IMR-90 (cell line): ENCODE measurements around the gene NEXN. TPM values are rescaled to one million over a fixed set of nuclear protein-coding genes. Genes with fewer than 3 reads are reported as not detected.

Experiments used
- ATAC-seq: fragments of 200-7000 bp; cut with Tn5 transposase; 2 replicates; pipeline ENCODE4 v1.9.1; 2020; ENCODE audit warnings: low read depth, mild to moderate bottlenecking, moderate library complexity
- BruUV-seq: library from RNA; stranded (reverse); fragments of 400-500 nt; replicated peaks from 2 replicates; lab custom pipeline; 2021; lab: Mats Ljungman, UMichigan
- CTCF ChIA-PET: fragments of 300-600 bp; formaldehyde crosslinking; extraction: SDS; loops from one replicate; lab custom pipeline; 2021; ENCODE audit warnings: antibody characterized with exemption; lab: Yijun Ruan, JAX
- POLR2A ChIA-PET: fragments of 300-600 bp; sonication (Branson Sonifier 250); formaldehyde crosslinking; loops from one replicate; lab custom pipeline; 2022; ENCODE audit warnings: antibody characterized with exemption; ENCODE audit not compliant: unreplicated experiment; lab: Charles Lee
- DNase-seq: peaks from one replicate; pipeline ENCODE4 v3.0.0; 2013
- H2AFZ ChIP-seq: replicated peaks from 2 replicates; pipeline ENCODE3; 2013; ENCODE audit warnings: low read length, mild to moderate bottlenecking; ENCODE audit not compliant: poor library complexity
- H2AK5ac ChIP-seq: 2 replicates; pipeline ENCODE4 v1.6.1; 2013; ENCODE audit warnings: low read depth, low read length, inconsistent platforms
- H2AK9ac ChIP-seq: replicated peaks from 2 replicates; pipeline ENCODE3; 2013; ENCODE audit warnings: mild to moderate bottlenecking, low read depth, low read length, moderate library complexity; ENCODE audit not compliant: poor library complexity
- H2BK120ac ChIP-seq: 2 replicates; pipeline ENCODE4 v1.6.1; 2013; ENCODE audit warnings: low read depth, low read length, inconsistent platforms
- H2BK15ac ChIP-seq: 3 replicates; pipeline ENCODE4 v1.6.1; 2013; ENCODE audit warnings: low read depth, low read length, inconsistent platforms
- H2BK20ac ChIP-seq: 2 replicates; pipeline ENCODE4 v1.6.1; 2013; ENCODE audit warnings: low read depth, mild to moderate bottlenecking, inconsistent platforms, low read length, moderate library complexity
- H2BK5ac ChIP-seq: 2 replicates; pipeline ENCODE4 v1.6.1; 2013; ENCODE audit warnings: mild to moderate bottlenecking, low read depth, low read length, inconsistent platforms; ENCODE audit not compliant: poor library complexity, severe bottlenecking
- H3K14ac ChIP-seq: replicated peaks from 2 replicates; pipeline ENCODE4 v1.6.1; 2013; ENCODE audit warnings: low read depth, low read length, inconsistent platforms
- H3K18ac ChIP-seq: 2 replicates; pipeline ENCODE4 v1.6.1; 2013; ENCODE audit warnings: low read depth, low read length, control low read depth
- H3K23ac ChIP-seq: 2 replicates; pipeline ENCODE4 v1.6.1; 2013; ENCODE audit warnings: low read depth, low read length, inconsistent platforms
- H3K27ac ChIP-seq: 2 replicates; pipeline ENCODE4 v1.5.1; 2013; ENCODE audit warnings: mild to moderate bottlenecking, control low read depth, low read length; ENCODE audit not compliant: insufficient read depth
- H3K27me3 ChIP-seq: 2 replicates; pipeline ENCODE4 v1.6.1; 2013; ENCODE audit warnings: low read length; ENCODE audit not compliant: control insufficient read depth, insufficient read depth
- H3K36me3 ChIP-seq: 2 replicates; pipeline ENCODE4 v1.6.1; 2013; ENCODE audit warnings: low read length, mixed read lengths; ENCODE audit not compliant: control insufficient read depth, insufficient read depth
- H3K4ac ChIP-seq: 2 replicates; pipeline ENCODE4 v1.6.1; 2013; ENCODE audit warnings: low read depth, low read length, inconsistent platforms
- H3K4me1 ChIP-seq: 2 replicates; pipeline ENCODE4 v1.6.1; 2013; ENCODE audit warnings: low read length, mixed read lengths; ENCODE audit not compliant: control insufficient read depth, insufficient read depth
- H3K4me2 ChIP-seq: 2 replicates; pipeline ENCODE4 v1.6.1; 2013; ENCODE audit warnings: low read depth, mild to moderate bottlenecking, control low read depth, low read length, moderate library complexity
- H3K4me3 ChIP-seq: 2 replicates; pipeline ENCODE4 v1.5.1; 2013; ENCODE audit warnings: low read depth, mild to moderate bottlenecking, control low read depth, low read length, moderate library complexity; ENCODE audit not compliant: insufficient read depth
- H3K56ac ChIP-seq: 2 replicates; pipeline ENCODE4 v1.6.1; 2013; ENCODE audit warnings: low read length, inconsistent platforms; ENCODE audit not compliant: insufficient read depth; ENCODE audit errors: extremely low read depth
- H3K79me1 ChIP-seq, 2 experiments: 2 replicates each; pipeline ENCODE4 v1.6.1; 2013; ENCODE audit warnings: low read length in 2 of 2, inconsistent platforms in 1 of 2, low read depth in 1 of 2
- H3K9ac ChIP-seq: 2 replicates; pipeline ENCODE4 v1.6.1; 2013; ENCODE audit warnings: low read depth, low read length, control low read depth
- H3K9me1 ChIP-seq: 2 replicates; pipeline ENCODE4 v1.6.1; 2013; ENCODE audit warnings: low read length, inconsistent platforms; ENCODE audit not compliant: insufficient read depth
- H3K9me3 ChIP-seq: 2 replicates; pipeline ENCODE4 v1.6.1; 2013; ENCODE audit warnings: low read length; ENCODE audit not compliant: control insufficient read depth, insufficient read depth
- H4K20me1 ChIP-seq: 2 replicates; pipeline ENCODE4 v1.6.1; 2013; ENCODE audit warnings: low read length, inconsistent platforms; ENCODE audit not compliant: insufficient read depth
- H4K5ac ChIP-seq: 2 replicates; pipeline ENCODE4 v1.6.1; 2013; ENCODE audit warnings: mild to moderate bottlenecking, low read depth, low read length, control low read depth
- H4K8ac ChIP-seq, 2 experiments: 2 replicates each; pipeline ENCODE4 v1.6.1; 2013; ENCODE audit warnings: low read depth in 2 of 2, low read length in 2 of 2, control low read depth in 1 of 2, inconsistent platforms in 1 of 2
- H4K91ac ChIP-seq: 2 replicates; pipeline ENCODE4 v1.6.1; 2013; ENCODE audit warnings: low read depth, low read length, inconsistent platforms; ENCODE audit not compliant: insufficient read depth
- CHD1 ChIP-seq: IDR thresholded peaks from 2 replicates; pipeline ENCODE4 v1.6.1; 2012; ENCODE audit warnings: low read depth, low read length, improper control_type of control experiment
- WGBS, 2 experiments: methylation state at CpG; one replicate each; pipeline versions ENCODE4 v1.1.5 to v1.1.7; 2013; ENCODE audit warnings: missing lambda C conversion rate in 2 of 2; ENCODE audit not compliant: insufficient read length in 1 of 2; ENCODE audit errors: extremely low coverage in 2 of 2; 5-methylcytosine and 5-hydroxymethylcytosine counted together
- dilution Hi-C: fragments of 300-500 bp; cut with HindIII; formaldehyde crosslinking; loops from one replicate; pipeline ENCODE4 v1.14.3; 2018; ENCODE audit warnings: low sequenced_read_pairs; ENCODE audit not compliant: unreplicated experiment
- in situ Hi-C: fragments of 300-500 bp; cut with MboI; formaldehyde crosslinking; loops from 3 replicates; pipeline ENCODE4 v1.14.3; 2019; ENCODE audit warnings: low sequenced_read_pairs, inconsistent platforms, mixed read lengths
- intact Hi-C: fragments of 100-400 bp; cut with micrococcal nuclease; formaldehyde crosslinking; loops from 2 replicates; pipeline ENCODE4 v1.10.0; 2022
- polyA plus RNA-seq, 3 experiments: library from polyadenylated mRNA; depleted of rRNA; stranded (reverse); fragments of >200 nt; gene quantifications; 2 replicates each; pipeline ENCODE4 v1.2.3, GENCODE V29; 2012; ENCODE audit warnings: low replicate concordance in 1 of 3
- total RNA-seq: library from RNA; depleted of rRNA; stranded (reverse); fragments of >200 nt; gene quantifications from 2 replicates; pipeline ENCODE4 v1.2.3, GENCODE V29; 2012

Gene NEXN
- total and polyA plus RNA-seq, 2 of the 4 experiments (the other 2 are of a cell fraction): 5.2 to 16.1 TPM

GRCh38 chr1:77925518-77925917, 37.1 kb downstream of the NEXN start:
- no peak overlapping the region for H3K27ac ChIP-seq
- TF ChIP-seq CHD1: no peak
- no CpG with 5 or more reads among the region's 1 CpG for WGBS, 2 experiments
- H3K79me1 ChIP-seq: peaks cover 23 to 46% of the 10 kb centered on the region in 2 experiments
- no peak overlapping the region for H3K23ac ChIP-seq
- dilution Hi-C loops: no loop called here
- no peak overlapping the region for H2BK5ac ChIP-seq
- H4K8ac ChIP-seq: no peak overlapping the region
- no peak overlapping the region for H2AFZ ChIP-seq
- no peak overlapping the region for H2AK9ac ChIP-seq
- H3K14ac ChIP-seq: no peak overlapping the region
- H2AK5ac ChIP-seq: no peak overlapping the region
- CTCF ChIA-PET: no interaction called here
- no peaks in the 10 kb centered on the region for H3K9me3 ChIP-seq
- H2BK120ac ChIP-seq: no peak overlapping the region
- H3K4me3 ChIP-seq: no peak overlapping the region
- no peak overlapping the region for H3K18ac ChIP-seq
- no peak overlapping the region for H2BK15ac ChIP-seq
- H3K27me3 ChIP-seq: no peaks in the 10 kb centered on the region
- H4K20me1 ChIP-seq: peaks cover 6% of the 10 kb centered on the region; the same call in 1 of the 2 replicates
- H4K5ac ChIP-seq: no peak overlapping the region
- ATAC-seq: peak; percentile 65
- POLR2A ChIA-PET: no interaction called here
- in situ Hi-C loops: no loop called here
- H3K4me1 ChIP-seq: no peaks in the 10 kb centered on the region
- DNase-seq: peak; percentile 47
- H3K4me2 ChIP-seq: no peak overlapping the region
- no peak overlapping the region for H3K56ac ChIP-seq
- intact Hi-C loops: no loop called here
- H3K4ac ChIP-seq: no peak overlapping the region
- no TSS peak for BruUV-seq
- H4K91ac ChIP-seq: no peak overlapping the region
- peaks cover 4% of the 10 kb centered on the region for H3K9me1 ChIP-seq
- H3K36me3 ChIP-seq: peaks cover 50% of the 10 kb centered on the region
- no peak overlapping the region for H2BK20ac ChIP-seq
- H3K9ac ChIP-seq: no peak overlapping the region
